Right ventricle myocardium superior (tissue), 1 donor: ENCODE results near the gene NINJ1. TPM values are rescaled to one million over a fixed set of nuclear protein-coding genes. Genes with fewer than 3 reads are reported as not detected.

Experiments
- ATAC-seq: fragments of 200-7000 bp; cut with Tn5 transposase; one replicate; pipeline ENCODE4 v1.9.1; 2020; ENCODE audit warnings: mild to moderate bottlenecking; ENCODE audit not compliant: poor library complexity
- DNase-seq: peaks from one replicate; pipeline ENCODE4 v3.0.0-alpha.2; 2020
- intact Hi-C: fragments of 100-400 bp; cut with DNase I; formaldehyde crosslinking; loops from one replicate; pipeline ENCODE4 v1.11.2; 2022
- total RNA-seq: library from RNA; stranded (reverse); fragmentation: NEBNext Ultra II Directional; extraction: Animal tissue kit (Norgen Biotek cat#: 25700); gene quantifications from one replicate; pipeline ENCODE4 v1.2.1, GENCODE V29; 2021
- donor health status: DM: no; HTN: yes; CAD: no; lungs with severe emphysema.

Gene NINJ1
- total RNA-seq, 1 donor from 2014 or later: 49.2 TPM

GRCh38 chr9:93095205-93096130, 38.6 kb downstream of the NINJ1 start:
- DNase-seq (peak; percentile 100), ATAC-seq (peak; percentile 85)
- intact Hi-C loops: no loop called here

- ATAC-seq (peak; percentile 0), DNase-seq (peak; percentile 81)
- intact Hi-C loops: no loop called here
Measured at GRCh38 chr9:93094658-93095204, 39.3 kb downstream of the NINJ1 start.

- intact Hi-C loops: no loop called here
- no peak for DNase-seq
Measured at GRCh38 chr9:93093877-93094657, 40.0 kb downstream of the NINJ1 start.

GRCh38 chr9:93093127-93093876, 40.7 kb downstream of the NINJ1 start:
- intact Hi-C loops: no loop called here
- DNase-seq: no peak
- no peak for ATAC-seq

More at GRCh38 chr9:93093877-93094657, 40.0 kb downstream of the NINJ1 start:
- no peak for ATAC-seq

- intact Hi-C loops: no loop called here
- ATAC-seq: no peak
- no peak for DNase-seq
Measured at GRCh38 chr9:93092251-93092991, 41.6 kb downstream of the NINJ1 start.

- DNase-seq (no peak), ATAC-seq (no peak)
- intact Hi-C loops: no loop called here
Measured at GRCh38 chr9:93091453-93092081, 42.5 kb downstream of the NINJ1 start.

- intact Hi-C loops: no loop called here
- ATAC-seq (no peak), DNase-seq (no peak)
Measured at GRCh38 chr9:93091056-93091452, 43.0 kb downstream of the NINJ1 start.

GRCh38 chr9:93090091-93090655, 43.9 kb downstream of the NINJ1 start:
- intact Hi-C loops: no loop called here
- ATAC-seq (no peak), DNase-seq (no peak)

- ATAC-seq (no peak), DNase-seq (no peak)
- intact Hi-C loops: no loop called here
Measured at GRCh38 chr9:93089481-93089991, 44.5 kb downstream of the NINJ1 start.

- ATAC-seq (no peak), DNase-seq (no peak)
- intact Hi-C loops: no loop called here
Measured at GRCh38 chr9:93089024-93089423, 45.0 kb downstream of the NINJ1 start.

GRCh38 chr9:93088656-93089015, 45.4 kb downstream of the NINJ1 start:
- intact Hi-C loops: no loop called here
- ATAC-seq (no peak), DNase-seq (no peak)

- ATAC-seq (no peak), DNase-seq (no peak)
- intact Hi-C loops: no loop called here
Measured at GRCh38 chr9:93087971-93088655, 45.9 kb downstream of the NINJ1 start.

GRCh38 chr9:93086447-93087224, 47.4 kb downstream of the NINJ1 start:
- intact Hi-C loops: no loop called here
- no peak for ATAC-seq
- DNase-seq: no peak

- ATAC-seq (no peak), DNase-seq (no peak)
- intact Hi-C loops: no loop called here
Measured at GRCh38 chr9:93085676-93086075, 48.4 kb downstream of the NINJ1 start.

GRCh38 chr9:93084471-93084881, 49.6 kb downstream of the NINJ1 start:
- intact Hi-C loops: no loop called here
- ATAC-seq (no peak), DNase-seq (peak; percentile 20)
